ENCODE data around the gene SPNS3.

The SPNS3 gene

GRCh38 chr17:4405699-4406098 is 28.0 kb upstream of the SPNS3 start:
- Histone ChIP-seq H3K4me1 (ENCODE audit: control insufficient read depth, insufficient read depth, low read length) (no peaks in the 10 kb centered on the region), H3K27ac (ENCODE audit: extremely low read depth, low read depth, low read length) (no peak overlapping the region), H3K4me3 (ENCODE audit: low read depth, low read length) (no peak overlapping the region), H3K36me3 (ENCODE audit: control insufficient read depth in 2 of 2, insufficient read depth in 1 of 2, low read length in 2 of 2) (no peaks in the 10 kb centered on the region), H3K9me3 (ENCODE audit: control insufficient read depth, insufficient read depth, low read depth, low read length) (no peaks in the 10 kb centered on the region)
- ChIA-PET CTCF (interaction anchor here (0.9 to 4.8 kb wide), 3 partner anchors 11 to 206 kb away, joined by 3 to 25 read pairs (median 6); no protein-coding TSS in a partner anchor), POLR2A (no interaction called here)
- TF ChIP-seq SP7 (tag by site-specific recombination; IDR thresholded peaks at IDR 0.05) (no peak), ZSCAN16 (tag by site-specific recombination; IDR thresholded peaks at IDR 0.05) (no peak), KLF1 (tag by site-specific recombination; IDR thresholded peaks at IDR 0.05) (no peak), PRDM10 (tag by site-specific recombination; IDR thresholded peaks at IDR 0.05) (no peak), ZNF626 (tag by site-specific recombination; IDR thresholded peaks at IDR 0.05) (no peak), ZNF596 (tag by site-specific recombination; IDR thresholded peaks at IDR 0.05) (no peak), MYNN (tag by site-specific recombination; IDR thresholded peaks at IDR 0.05; ENCODE audit: borderline replicate concordance) (no peak), ZNF23 (tag by site-specific recombination; IDR thresholded peaks at IDR 0.05; ENCODE audit: borderline replicate concordance) (no peak), ZNF670 (tag by site-specific recombination; IDR thresholded peaks at IDR 0.05; ENCODE audit: low read depth) (no peak), HOXD13 (CRISPR knock-in tag; IDR thresholded peaks at IDR 0.05; ENCODE audit: borderline replicate concordance) (no peak), KLF8 (tag by site-specific recombination; IDR thresholded peaks at IDR 0.05) (no peak), ZNF639 (tag by site-specific recombination; IDR thresholded peaks at IDR 0.05) (no peak), ZNF561 (tag by site-specific recombination; IDR thresholded peaks at IDR 0.05; ENCODE audit: borderline replicate concordance) (no peak), ZNF341 (tag by site-specific recombination; IDR thresholded peaks at IDR 0.05; ENCODE audit: low read depth) (no peak), ZBTB21 (tag by site-specific recombination; IDR thresholded peaks at IDR 0.05) (no peak), HOXA7 (CRISPR knock-in tag; IDR thresholded peaks at IDR 0.05; ENCODE audit: borderline replicate concordance) (no peak), ZNF362 (tag by site-specific recombination; IDR thresholded peaks at IDR 0.05) (no peak)
- TF ChIP-seq, protein P1, sequence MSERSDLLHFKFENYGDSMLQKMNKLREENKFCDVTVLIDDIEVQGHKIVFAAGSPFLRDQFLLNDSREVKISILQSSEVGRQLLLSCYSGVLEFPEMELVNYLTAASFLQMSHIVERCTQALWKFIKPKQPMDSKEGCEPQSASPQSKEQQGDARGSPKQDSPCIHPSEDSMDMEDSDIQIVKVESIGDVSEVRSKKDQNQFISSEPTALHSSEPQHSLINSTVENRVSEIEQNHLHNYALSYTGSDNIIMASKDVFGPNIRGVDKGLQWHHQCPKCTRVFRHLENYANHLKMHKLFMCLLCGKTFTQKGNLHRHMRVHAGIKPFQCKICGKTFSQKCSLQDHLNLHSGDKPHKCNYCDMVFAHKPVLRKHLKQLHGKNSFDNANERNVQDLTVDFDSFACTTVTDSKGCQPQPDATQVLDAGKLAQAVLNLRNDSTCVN (tag by site-specific recombination; optimal IDR thresholded peaks at IDR 0.05) = no peak
- TF ChIP-seq, protein P2, sequence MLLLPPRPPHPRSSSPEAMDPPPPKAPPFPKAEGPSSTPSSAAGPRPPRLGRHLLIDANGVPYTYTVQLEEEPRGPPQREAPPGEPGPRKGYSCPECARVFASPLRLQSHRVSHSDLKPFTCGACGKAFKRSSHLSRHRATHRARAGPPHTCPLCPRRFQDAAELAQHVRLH (tag by site-specific recombination; IDR thresholded peaks at IDR 0.05) = no peak
- TF ChIP-seq, protein P3, sequence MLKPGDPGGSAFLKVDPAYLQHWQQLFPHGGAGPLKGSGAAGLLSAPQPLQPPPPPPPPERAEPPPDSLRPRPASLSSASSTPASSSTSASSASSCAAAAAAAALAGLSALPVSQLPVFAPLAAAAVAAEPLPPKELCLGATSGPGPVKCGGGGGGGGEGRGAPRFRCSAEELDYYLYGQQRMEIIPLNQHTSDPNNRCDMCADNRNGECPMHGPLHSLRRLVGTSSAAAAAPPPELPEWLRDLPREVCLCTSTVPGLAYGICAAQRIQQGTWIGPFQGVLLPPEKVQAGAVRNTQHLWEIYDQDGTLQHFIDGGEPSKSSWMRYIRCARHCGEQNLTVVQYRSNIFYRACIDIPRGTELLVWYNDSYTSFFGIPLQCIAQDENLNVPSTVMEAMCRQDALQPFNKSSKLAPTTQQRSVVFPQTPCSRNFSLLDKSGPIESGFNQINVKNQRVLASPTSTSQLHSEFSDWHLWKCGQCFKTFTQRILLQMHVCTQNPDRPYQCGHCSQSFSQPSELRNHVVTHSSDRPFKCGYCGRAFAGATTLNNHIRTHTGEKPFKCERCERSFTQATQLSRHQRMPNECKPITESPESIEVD (tag by site-specific recombination; IDR thresholded peaks at IDR 0.05) = no peak

Data from HEK293 (cell line).